ENCODE measurements around the gene ARL8B.
"Not testable (repeated sequence)": the region's sequence is repeated elsewhere in the genome, so short reads cannot be mapped to it uniquely, and the experiment has no call there.

Gene ARL8B

GRCh38 chr3:5110337-5110736, 11.8 kb upstream of the ARL8B start:
- no peak for DNase-seq (ENCODE audit: low read depth in 2 of 2)

GRCh38 chr3:5112043-5112442, 10.0 kb upstream of the ARL8B start:
- no peak for DNase-seq (ENCODE audit: low read depth in 2 of 2)

GRCh38 chr3:5113726-5114125, 8.4 kb upstream of the ARL8B start:
- not testable (repeated sequence) for DNase-seq (ENCODE audit: low read depth in 2 of 2)

GRCh38 chr3:5115506-5116162, 6.5 kb upstream of the ARL8B start:
- DNase-seq (ENCODE audit: low read depth in 2 of 2) = no peak

GRCh38 chr3:5116538-5116937, 5.6 kb upstream of the ARL8B start:
- DNase-seq (ENCODE audit: low read depth in 2 of 2) = no peak

- no peak for DNase-seq (ENCODE audit: low read depth in 2 of 2)
Observed at GRCh38 chr3:5120446-5120845, 1.6 kb upstream of the ARL8B start.

- DNase-seq (ENCODE audit: low read depth in 2 of 2) = no peak
Observed at GRCh38 chr3:5122741-5123706, 932 bp downstream of the ARL8B start.

- no peak for DNase-seq (ENCODE audit: low read depth in 2 of 2)
Observed at GRCh38 chr3:5123937-5124336, 1.8 kb downstream of the ARL8B start.

GRCh38 chr3:5126586-5126985, 4.5 kb downstream of the ARL8B start:
- DNase-seq (ENCODE audit: low read depth in 2 of 2) = peak; percentile 19 to 22

- no peak for DNase-seq (ENCODE audit: low read depth in 2 of 2)
Observed at GRCh38 chr3:5128849-5129248, 6.8 kb downstream of the ARL8B start.

GRCh38 chr3:5133239-5134018, 11.3 kb downstream of the ARL8B start:
- DNase-seq (ENCODE audit: low read depth in 2 of 2) = no peak

- DNase-seq (ENCODE audit: low read depth in 2 of 2) = no peak
Observed at GRCh38 chr3:5134019-5134391, 11.9 kb downstream of the ARL8B start.

GRCh38 chr3:5134499-5134898, 12.4 kb downstream of the ARL8B start:
- DNase-seq (ENCODE audit: low read depth in 2 of 2) = no peak

- DNase-seq (ENCODE audit: low read depth in 2 of 2) = no peak
Observed at GRCh38 chr3:5136211-5136918, 14.3 kb downstream of the ARL8B start.

- no peak for DNase-seq (ENCODE audit: low read depth in 2 of 2)
Observed at GRCh38 chr3:5136919-5137429, 14.9 kb downstream of the ARL8B start.

GRCh38 chr3:5138214-5138981, 16.3 kb downstream of the ARL8B start:
- DNase-seq (ENCODE audit: low read depth in 2 of 2) = no peak

GRCh38 chr3:5140230-5140621, 18.1 kb downstream of the ARL8B start:
- no peak for DNase-seq (ENCODE audit: low read depth in 2 of 2)

- DNase-seq (ENCODE audit: low read depth in 2 of 2) = no peak
Observed at GRCh38 chr3:5140839-5141238, 18.7 kb downstream of the ARL8B start.

GRCh38 chr3:5141760-5142159, 19.7 kb downstream of the ARL8B start:
- DNase-seq (ENCODE audit: low read depth in 2 of 2) = no peak

- no peak for DNase-seq (ENCODE audit: low read depth in 2 of 2)
Observed at GRCh38 chr3:5143464-5143863, 21.4 kb downstream of the ARL8B start.
